Body of pancreas (tissue), 4 donors: ENCODE data around the gene MAB21L3. TPM values are rescaled to one million over a fixed set of nuclear protein-coding genes. Genes with fewer than 3 reads are reported as not detected.

Source experiments
- ATAC-seq: fragments of 150-250 bp; one replicate; pipeline ENCODE4 v1.9.1; 2016
- DNase-seq, 4 donors: peaks; one replicate each; pipeline ENCODE4 v3.0.0-alpha.2; 2019
- H3K27ac ChIP-seq, 4 donors: fragments of 200-600 bp; sonication (generic); 1 replicate in 3 of 4; 2 replicates in 1 of 4; pipeline versions ENCODE4 v1.5.1 to v1.6.1; 2016 to 2019; ENCODE audit warnings: mild to moderate bottlenecking in 1 of 4, mixed read lengths in 1 of 4, moderate library complexity in 1 of 4
- H3K27me3 ChIP-seq, 2 donors: fragments of 200-600 bp; sonication (generic); one replicate each; pipeline ENCODE4 v1.6.0; 2016; ENCODE audit warnings: mild to moderate bottlenecking in 1 of 2
- H3K36me3 ChIP-seq, 2 donors: fragments of 200-600 bp; sonication (generic); replicated peaks in 1 of 2; 2 replicates each; pipeline ENCODE4 v1.5.1; 2016; ENCODE audit warnings: low read depth in 2 of 2; ENCODE audit not compliant: insufficient read depth in 1 of 2
- H3K4me1 ChIP-seq: fragments of 200-600 bp; sonication (generic); one replicate; pipeline ENCODE4 v1.6.0; 2016
- H3K4me3 ChIP-seq, 2 donors: fragments of 200-600 bp; sonication (generic); 1 replicate in 1 of 2; 2 replicates in 1 of 2; pipeline ENCODE4 v1.5.1; 2016 to 2019
- H3K9me3 ChIP-seq, 3 donors: fragments of 200-600 bp; sonication (generic); 1 replicate in 2 of 3; 2 replicates in 1 of 3; pipeline ENCODE4 v1.5.1; 2016
- CTCF ChIP-seq, 7 experiments: fragments of 450-650 bp in 4 of 7; fragments of 200-600 bp in 3 of 7; sonication (generic) in 3 of 7; IDR thresholded peaks; one replicate each; pipeline ENCODE4 v1.5.1; 2016 to 2019; ENCODE audit warnings: antibody characterized with exemption in 7 of 7
- POLR2A ChIP-seq, 3 donors: fragments of 450-650 bp; IDR thresholded peaks; one replicate each; pipeline ENCODE4 v1.6.1; 2016; ENCODE audit warnings: antibody characterized with exemption in 3 of 3, mild to moderate bottlenecking in 2 of 3
- WGBS, 2 donors: methylation state at CpG; one replicate each; pipeline ENCODE4 v1.1.5; 2017; 5-methylcytosine and 5-hydroxymethylcytosine counted together
- intact Hi-C: fragments of 100-400 bp; cut with DNase I; formaldehyde crosslinking; loops from one replicate; pipeline ENCODE4 v1.15.1; 2023
- total RNA-seq, 2 donors: library from RNA; depleted of rRNA; stranded (reverse); fragments of >200 nt; gene quantifications; one replicate each; pipeline ENCODE4 v1.1.0, GENCODE V29; 2016

The MAB21L3 gene
- not detected for total RNA-seq

GRCh38 chr1:116110567-116111523, at the start of gene MAB21L3:
MAB21L3 (plus strand) TSS chr1:116111399; CDS start chr1:116112616, 1,217 bp downstream.
- peak within 1 kb of the TSS in 3 of 4 donors; percentile 17 to 46 (median 44) for H3K27ac ChIP-seq
- no peak within 1 kb of the TSS for H3K4me3 ChIP-seq
- ATAC-seq (peak; percentile 68), DNase-seq (no peak)
- H3K27me3 ChIP-seq, result no peaks in the 10 kb centered on the region
- intact Hi-C loops, result no loop called here
- WGBS, 2 donors, result 53 to 56% methylated on average over 12 of the region's 12 CpGs
- H3K9me3 ChIP-seq, result no peaks in the 10 kb centered on the region
- no peaks in the 10 kb centered on the region for H3K36me3 ChIP-seq
- TF ChIP-seq POLR2A (IDR thresholded peaks at IDR 0.05), result no peak
- no peak for TF ChIP-seq CTCF (IDR thresholded peaks at IDR 0.05)
- H3K4me1 ChIP-seq, result no peaks in the 10 kb centered on the region

GRCh38 chr1:116062201-116062600, 49.0 kb upstream of the MAB21L3 start:
- intact Hi-C loops, result no loop called here
- ATAC-seq (no peak), DNase-seq (no peak)
- Histone ChIP-seq H3K9me3 (no peaks in the 10 kb centered on the region), H3K4me1 (no peaks in the 10 kb centered on the region), H3K27ac (no peak overlapping the region), H3K36me3 (no peaks in the 10 kb centered on the region), H3K4me3 (no peak overlapping the region), H3K27me3 (no peaks in the 10 kb centered on the region)
- 81 to 90% methylated on average over 1 of the region's 1 CpG for WGBS, 2 donors
- TF ChIP-seq POLR2A (IDR thresholded peaks at IDR 0.05) (no peak), CTCF (IDR thresholded peaks at IDR 0.05) (no peak)

- Histone ChIP-seq H3K36me3 (peaks cover 0 to 1% of the 10 kb centered on the region in 2 donors), H3K27me3 (no peaks in the 10 kb centered on the region), H3K4me1 (no peaks in the 10 kb centered on the region), H3K27ac (no peak overlapping the region), H3K9me3 (no peaks in the 10 kb centered on the region), H3K4me3 (no peak overlapping the region)
- TF ChIP-seq CTCF (IDR thresholded peaks at IDR 0.05), result no peak
- no peak for TF ChIP-seq POLR2A (IDR thresholded peaks at IDR 0.05)
- DNase-seq, result no peak
- WGBS, 2 donors, result 83 to 85% methylated on average over 2 of the region's 2 CpGs
- no peak for ATAC-seq
- intact Hi-C loops, result no loop called here
Observed at GRCh38 chr1:116064616-116065015, 46.6 kb upstream of the MAB21L3 start.

GRCh38 chr1:116066868-116067565, 44.2 kb upstream of the MAB21L3 start:
- DNase-seq (no peak), ATAC-seq (no peak)
- H3K27ac ChIP-seq, result no peak overlapping the region
- WGBS, 2 donors, result 85% methylated on average over 2 of the region's 2 CpGs
- H3K36me3 ChIP-seq, result peaks cover 0 to 3% of the 10 kb centered on the region in 2 donors
- no peaks in the 10 kb centered on the region for H3K27me3 ChIP-seq
- TF ChIP-seq CTCF (IDR thresholded peaks at IDR 0.05), result no peak
- TF ChIP-seq POLR2A (IDR thresholded peaks at IDR 0.05), result no peak
- H3K9me3 ChIP-seq, result no peaks in the 10 kb centered on the region
- H3K4me3 ChIP-seq, result no peak overlapping the region
- H3K4me1 ChIP-seq, result no peaks in the 10 kb centered on the region
- intact Hi-C loops, result no loop called here
